HCT116 (cell line): ENCODE results near the gene EXD3.

ENCODE experiments used
- CBX3 ChIP-seq: IDR thresholded peaks from 2 replicates; pipeline ENCODE4 v1.6.1; 2012; ENCODE audit warnings: low read depth
- CEBPB ChIP-seq: IDR thresholded peaks from 2 replicates; pipeline ENCODE4 v1.6.1; 2012; ENCODE audit warnings: low read depth
- EZH2 ChIP-seq: fragments of 200-600 bp; sonication (generic); IDR thresholded peaks from 2 replicates; pipeline ENCODE4 v1.6.1; 2017; ENCODE audit warnings: antibody characterized with exemption, mixed run types
- POLR2AphosphoS5 ChIP-seq: IDR thresholded peaks from 2 replicates; pipeline ENCODE4 v1.6.1; 2011; ENCODE audit warnings: mild to moderate bottlenecking, low read depth, low read length, moderate library complexity
- YY1 ChIP-seq: IDR thresholded peaks from 2 replicates; pipeline ENCODE4 v1.6.1; 2011; ENCODE audit warnings: low read length, low read depth, moderate library complexity, mild to moderate bottlenecking; ENCODE audit not compliant: insufficient replicate concordance; ENCODE audit errors: extremely low read depth
- ZBTB33 ChIP-seq: IDR thresholded peaks from 2 replicates; pipeline ENCODE4 v1.6.1; 2011; ENCODE audit warnings: mild to moderate bottlenecking, low read length, moderate library complexity; ENCODE audit not compliant: insufficient replicate concordance; ENCODE audit errors: extremely low read depth
- ZFX ChIP-seq: fragments of 450-650 bp; IDR thresholded peaks from 2 replicates; pipeline ENCODE4 v1.6.1; 2017
- TF ChIP-seq, protein P1 (sequence below), 3 experiments: fragments of 200-600 bp in 1 of 3; sonication (generic) in 1 of 3; IDR thresholded peaks in 2 of 3; conservative IDR thresholded peaks in 1 of 3; 2 replicates each; pipeline ENCODE4 v1.5.1; 2012 to 2017; ENCODE audit warnings: low read depth in 2 of 3, low read length in 2 of 3, antibody characterized with exemption in 1 of 3, borderline replicate concordance in 1 of 3, control low read depth in 1 of 3, mild to moderate bottlenecking in 1 of 3, mixed read lengths in 1 of 3, mixed run types in 1 of 3, moderate library complexity in 1 of 3; ENCODE audit not compliant: insufficient read depth in 1 of 3

DNA sequence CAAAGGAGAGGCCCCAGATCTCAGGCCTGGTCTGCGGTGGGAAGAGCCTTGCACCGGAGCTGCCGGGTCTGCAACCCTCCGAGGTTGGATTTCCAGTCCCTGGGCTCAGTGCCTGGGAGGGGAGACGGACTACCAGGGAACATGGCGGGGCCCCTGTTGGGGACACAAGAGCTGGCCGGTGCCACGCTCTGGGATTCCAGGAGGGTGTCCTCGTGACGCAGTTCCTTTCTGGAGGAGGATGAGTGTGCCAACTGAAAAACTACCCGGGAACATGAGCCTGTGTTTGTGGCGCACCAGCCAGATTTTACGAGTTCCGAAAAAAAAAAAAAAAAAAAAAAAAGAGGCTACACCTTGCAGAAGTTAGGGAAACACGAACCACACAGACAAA lies 129.9 kb downstream of the EXD3 start:
- TF ChIP-seq POLR2AphosphoS5 (no peak), ZFX (no peak), CBX3 (no peak), EZH2 (no peak), ZBTB33 (no peak), YY1 (no peak), CEBPB (no peak)
- TF ChIP-seq, protein P1, sequence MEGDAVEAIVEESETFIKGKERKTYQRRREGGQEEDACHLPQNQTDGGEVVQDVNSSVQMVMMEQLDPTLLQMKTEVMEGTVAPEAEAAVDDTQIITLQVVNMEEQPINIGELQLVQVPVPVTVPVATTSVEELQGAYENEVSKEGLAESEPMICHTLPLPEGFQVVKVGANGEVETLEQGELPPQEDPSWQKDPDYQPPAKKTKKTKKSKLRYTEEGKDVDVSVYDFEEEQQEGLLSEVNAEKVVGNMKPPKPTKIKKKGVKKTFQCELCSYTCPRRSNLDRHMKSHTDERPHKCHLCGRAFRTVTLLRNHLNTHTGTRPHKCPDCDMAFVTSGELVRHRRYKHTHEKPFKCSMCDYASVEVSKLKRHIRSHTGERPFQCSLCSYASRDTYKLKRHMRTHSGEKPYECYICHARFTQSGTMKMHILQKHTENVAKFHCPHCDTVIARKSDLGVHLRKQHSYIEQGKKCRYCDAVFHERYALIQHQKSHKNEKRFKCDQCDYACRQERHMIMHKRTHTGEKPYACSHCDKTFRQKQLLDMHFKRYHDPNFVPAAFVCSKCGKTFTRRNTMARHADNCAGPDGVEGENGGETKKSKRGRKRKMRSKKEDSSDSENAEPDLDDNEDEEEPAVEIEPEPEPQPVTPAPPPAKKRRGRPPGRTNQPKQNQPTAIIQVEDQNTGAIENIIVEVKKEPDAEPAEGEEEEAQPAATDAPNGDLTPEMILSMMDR (IDR thresholded peaks at IDR 0.05 in 2 of 3, conservative IDR thresholded peaks at IDR 0.05 in 1 of 3; ENCODE audit: borderline replicate concordance in 1 of 3, insufficient read depth in 1 of 3, low read depth in 2 of 3, low read length in 2 of 3) = no peak
